ENCODE data around the gene SPATA3.

The SPATA3 gene

GRCh38 chr2:231032575-231033140 lies 36.7 kb downstream of the SPATA3 start:
- DNase-seq = no peak

- DNase-seq = no peak
Observed at GRCh38 chr2:231033147-231034132, 37.5 kb downstream of the SPATA3 start.

GRCh38 chr2:231034291-231034882 lies 38.5 kb downstream of the SPATA3 start:
- no peak for DNase-seq

GRCh38 chr2:231036131-231036530 lies 40.2 kb downstream of the SPATA3 start:
- no peak for DNase-seq

GRCh38 chr2:231036578-231037106 lies 40.7 kb downstream of the SPATA3 start:
- no peak for DNase-seq

- peak; percentile 41 for DNase-seq
Observed at GRCh38 chr2:231037202-231037730, 41.3 kb downstream of the SPATA3 start, which contains the start of gene C2orf72. Gene C2orf72, plus strand, starts transcription at chr2:231037523. Its CDS starts 43 bp downstream, at chr2:231037566.

- peak; percentile 31 for DNase-seq
Observed at GRCh38 chr2:231037731-231038482, 42.0 kb downstream of the SPATA3 start.

- DNase-seq = no peak
Observed at GRCh38 chr2:231038483-231039293, 42.8 kb downstream of the SPATA3 start.

GRCh38 chr2:231039294-231039664 lies 43.4 kb downstream of the SPATA3 start:
- DNase-seq = no peak

- no peak for DNase-seq
Observed at GRCh38 chr2:231039821-231040364, 44.0 kb downstream of the SPATA3 start.

- DNase-seq = no peak
Observed at GRCh38 chr2:231041061-231041689, 45.3 kb downstream of the SPATA3 start.

- no peak for DNase-seq
Observed at GRCh38 chr2:231043796-231044195, 47.9 kb downstream of the SPATA3 start.

GRCh38 chr2:231046916-231047273 lies 51.0 kb downstream of the SPATA3 start:
- DNase-seq = no peak

- no peak for DNase-seq
Observed at GRCh38 chr2:231047274-231047922, 51.5 kb downstream of the SPATA3 start.

GRCh38 chr2:231047923-231048915 lies 52.3 kb downstream of the SPATA3 start:
- DNase-seq = no peak

- no peak for DNase-seq
Observed at GRCh38 chr2:231049286-231050017, 53.5 kb downstream of the SPATA3 start.

GRCh38 chr2:231050018-231050901 lies 54.3 kb downstream of the SPATA3 start:
- no peak for DNase-seq
